Kidney capillary endothelial cell (primary cell): ENCODE results near the gene PCDHB9.
"Not testable (repeated sequence)": the region's sequence is repeated elsewhere in the genome, so short reads cannot be mapped to it uniquely, and the experiment has no call there.

Source experiments
- DNase-seq: peaks from one replicate; pipeline ENCODE4 v3.0.0-alpha.2; 2018; ENCODE audit warnings: low spot score

Gene PCDHB9

DNA sequence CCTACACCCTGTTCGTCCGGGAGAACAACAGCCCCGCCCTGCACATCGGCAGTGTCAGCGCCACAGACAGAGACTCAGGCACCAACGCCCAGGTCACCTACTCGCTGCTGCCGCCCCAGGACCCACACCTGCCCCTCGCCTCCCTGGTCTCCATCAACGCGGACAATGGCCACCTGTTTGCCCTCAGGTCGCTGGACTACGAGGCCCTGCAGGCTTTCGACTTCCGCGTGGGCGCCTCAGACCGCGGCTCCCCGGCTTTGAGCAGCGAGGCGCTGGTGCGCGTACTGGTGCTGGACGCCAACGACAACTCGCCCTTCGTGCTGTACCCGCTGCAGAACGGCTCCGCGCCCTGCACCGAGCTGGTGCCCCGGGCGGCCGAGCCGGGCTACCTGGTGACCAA is 1.7 kb downstream of the PCDHB9 start:
- not testable (repeated sequence) for DNase-seq

DNA sequence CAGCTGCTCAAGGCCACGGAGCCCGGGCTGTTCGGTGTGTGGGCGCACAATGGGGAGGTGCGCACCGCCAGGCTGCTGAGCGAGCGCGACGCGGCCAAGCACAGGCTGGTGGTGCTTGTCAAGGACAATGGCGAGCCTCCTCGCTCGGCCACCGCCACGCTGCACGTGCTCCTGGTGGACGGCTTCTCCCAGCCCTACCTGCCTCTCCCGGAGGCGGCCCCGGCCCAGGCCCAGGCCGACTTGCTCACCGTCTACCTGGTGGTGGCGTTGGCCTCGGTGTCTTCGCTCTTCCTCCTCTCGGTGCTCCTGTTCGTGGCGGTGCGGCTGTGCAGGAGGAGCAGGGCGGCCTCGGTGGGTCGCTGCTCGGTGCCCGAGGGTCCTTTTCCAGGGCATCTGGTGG is 2.2 kb downstream of the PCDHB9 start:
- DNase-seq = not testable (repeated sequence)

DNA sequence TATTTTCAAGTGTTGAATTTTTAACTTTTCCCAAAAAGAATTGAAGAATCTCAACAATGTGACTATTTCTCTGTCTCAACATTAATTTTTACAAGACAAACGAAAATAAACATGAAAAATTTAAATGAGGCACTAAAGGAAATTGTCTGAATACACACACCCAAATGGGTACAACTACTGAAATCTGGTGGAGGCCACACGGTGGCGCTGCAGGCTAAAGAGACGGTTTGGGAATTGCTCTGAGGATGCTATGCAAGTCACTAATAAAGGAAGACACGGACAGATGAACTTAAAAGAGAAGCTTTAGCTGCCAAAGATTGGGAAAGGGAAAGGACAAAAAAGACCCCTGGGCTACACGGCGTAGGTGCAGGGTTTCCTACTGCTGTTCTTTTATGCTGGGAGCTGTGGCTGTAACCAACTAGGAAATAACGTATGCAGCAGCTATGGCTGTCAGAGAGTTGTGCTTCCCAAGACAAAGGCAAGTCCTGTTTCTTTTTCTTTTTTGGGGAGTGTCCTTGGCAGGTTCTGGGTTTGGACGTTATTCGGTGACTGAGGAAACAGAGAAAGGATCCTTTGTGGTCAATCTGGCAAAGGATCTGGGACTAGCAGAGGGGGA is 5.3 kb downstream of the PCDHB9 start, which contains the start of gene PCDHB10:
PCDHB10 (plus strand) TSS at position 244 of the 616 bp plus-strand sequence; CDS start at position 444, 200 bp downstream.
- no peak for DNase-seq

DNA sequence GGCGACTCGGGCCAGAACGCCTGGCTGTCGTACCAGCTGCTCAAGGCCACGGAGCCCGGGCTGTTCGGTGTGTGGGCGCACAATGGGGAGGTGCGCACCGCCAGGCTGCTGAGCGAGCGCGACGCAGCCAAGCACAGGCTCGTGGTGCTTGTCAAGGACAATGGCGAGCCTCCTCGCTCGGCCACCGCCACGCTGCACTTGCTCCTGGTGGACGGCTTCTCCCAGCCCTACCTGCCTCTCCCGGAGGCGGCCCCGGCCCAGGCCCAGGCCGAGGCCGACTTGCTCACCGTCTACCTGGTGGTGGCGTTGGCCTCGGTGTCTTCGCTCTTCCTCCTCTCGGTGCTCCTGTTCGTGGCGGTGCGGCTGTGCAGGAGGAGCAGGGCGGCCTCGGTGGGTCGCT is 7.4 kb downstream of the PCDHB9 start:
- not testable (repeated sequence) for DNase-seq

DNA sequence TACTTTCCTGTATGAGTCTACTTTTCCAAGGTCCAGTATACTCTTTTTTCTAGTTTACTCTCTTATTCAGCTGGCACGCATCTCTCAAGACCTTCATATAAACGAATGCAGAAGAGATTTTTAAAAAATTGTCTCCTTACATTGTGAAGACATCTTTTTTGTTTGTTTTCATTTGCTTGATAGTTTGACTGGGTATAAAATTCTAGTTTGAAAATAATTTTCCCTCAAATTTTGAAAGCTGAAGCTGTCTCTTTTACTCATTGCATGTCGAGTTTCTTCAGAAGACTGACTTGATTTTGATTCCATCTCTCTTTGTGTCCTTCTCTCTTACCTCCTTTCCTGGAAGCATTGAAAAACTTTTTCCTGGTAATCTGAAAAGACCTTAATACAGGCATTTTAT is 9.4 kb downstream of the PCDHB9 start:
- DNase-seq = no peak

DNA sequence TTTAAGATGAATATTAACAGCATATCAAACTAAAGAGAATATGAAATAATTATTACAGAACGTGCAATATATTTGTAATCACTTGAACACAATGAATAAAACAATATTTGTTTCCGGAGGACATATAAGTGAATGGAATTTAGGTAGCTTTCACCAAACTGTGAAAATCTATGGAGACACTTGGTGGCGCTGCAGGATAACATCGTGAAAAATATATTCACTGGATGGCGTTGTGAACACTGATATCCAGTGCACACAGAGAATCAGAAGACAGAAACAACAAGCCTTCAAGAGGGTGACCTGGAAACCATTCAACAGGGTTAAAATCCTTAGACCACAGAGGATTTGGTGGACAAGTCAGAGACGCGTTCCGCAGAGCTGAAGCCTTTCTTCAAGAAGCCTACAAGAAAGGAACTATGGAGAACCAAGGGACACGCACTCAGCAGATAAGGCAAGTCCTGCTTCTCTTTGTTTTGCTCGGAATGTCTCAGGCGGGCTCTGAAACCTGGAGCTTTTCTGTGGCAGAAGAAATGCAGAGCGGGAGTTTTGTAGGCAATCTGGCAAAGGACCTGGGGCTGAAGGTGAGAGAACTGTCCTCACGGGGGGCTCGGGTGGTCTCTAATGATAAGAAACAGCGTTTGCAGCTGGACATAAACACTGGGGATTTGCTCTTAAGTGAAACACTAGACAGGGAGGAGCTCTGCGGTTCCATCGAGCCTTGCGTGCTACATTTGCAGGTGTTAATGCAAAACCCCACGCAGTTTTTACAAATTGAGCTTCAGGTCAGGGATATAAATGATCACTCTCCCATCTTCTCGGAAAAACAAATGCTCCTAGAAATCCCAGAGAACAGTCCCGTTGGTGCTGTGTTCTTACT is 12.6 kb downstream of the PCDHB9 start, which contains the start of gene PCDHB11:
PCDHB11 (plus strand) TSS at position 269 of the 877 bp plus-strand sequence; CDS start at position 417, 148 bp downstream.
- DNase-seq = no peak

DNA sequence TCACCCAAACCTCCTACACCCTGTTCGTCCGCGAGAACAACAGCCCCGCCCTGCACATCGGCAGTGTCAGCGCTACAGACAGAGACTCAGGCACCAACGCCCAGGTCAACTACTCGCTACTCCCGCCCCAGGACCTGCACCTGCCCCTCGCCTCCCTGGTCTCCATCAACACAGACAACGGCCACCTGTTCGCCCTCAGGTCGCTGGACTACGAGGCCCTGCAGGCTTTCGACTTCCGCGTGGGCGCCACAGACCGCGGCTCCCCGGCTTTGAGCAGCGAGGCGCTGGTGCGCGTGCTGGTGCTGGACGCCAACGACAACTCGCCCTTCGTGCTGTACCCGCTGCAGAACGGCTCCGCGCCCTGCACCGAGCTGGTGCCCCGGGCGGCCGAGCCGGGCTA is 14.2 kb downstream of the PCDHB9 start:
- DNase-seq = not testable (repeated sequence)

DNA sequence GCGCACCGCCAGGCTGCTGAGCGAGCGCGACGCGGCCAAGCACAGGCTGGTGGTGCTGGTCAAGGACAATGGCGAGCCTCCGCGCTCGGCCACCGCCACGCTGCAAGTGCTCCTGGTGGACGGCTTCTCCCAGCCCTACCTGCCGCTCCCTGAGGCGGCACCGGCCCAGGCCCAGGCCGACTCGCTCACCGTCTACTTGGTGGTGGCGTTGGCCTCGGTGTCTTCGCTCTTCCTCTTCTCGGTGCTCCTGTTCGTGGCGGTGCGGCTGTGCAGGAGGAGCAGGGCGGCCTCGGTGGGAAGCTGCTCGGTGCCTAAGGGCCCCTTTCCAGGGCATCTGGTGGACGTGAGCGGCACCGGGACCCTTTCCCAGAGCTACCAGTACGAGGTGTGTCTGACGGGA is 14.7 kb downstream of the PCDHB9 start:
- not testable (repeated sequence) for DNase-seq

DNA sequence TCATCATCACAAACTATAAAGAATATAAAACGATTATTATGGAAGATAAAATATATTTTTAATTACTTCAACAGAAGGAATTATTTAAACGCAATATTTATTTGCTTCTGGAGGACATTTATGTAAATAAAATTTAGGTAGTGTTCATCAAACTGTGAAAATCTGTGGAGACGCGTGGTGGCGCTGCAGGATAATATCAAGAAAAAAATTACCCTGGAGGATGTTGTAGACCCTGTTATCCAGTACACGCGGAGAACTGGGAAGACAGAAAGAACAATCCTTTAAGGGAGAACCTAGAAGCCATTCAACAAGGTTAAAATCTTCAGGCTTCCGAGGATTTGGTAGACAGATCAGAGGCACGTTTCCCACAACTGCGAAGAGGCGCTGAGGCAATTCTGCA is 21.5 kb downstream of the PCDHB9 start, which contains the start of gene PCDHB12:
PCDHB12 (plus strand) TSS at position 242 of the 400 bp plus-strand sequence. CDS start 189 bp downstream, outside the sequence.
- no peak for DNase-seq

DNA sequence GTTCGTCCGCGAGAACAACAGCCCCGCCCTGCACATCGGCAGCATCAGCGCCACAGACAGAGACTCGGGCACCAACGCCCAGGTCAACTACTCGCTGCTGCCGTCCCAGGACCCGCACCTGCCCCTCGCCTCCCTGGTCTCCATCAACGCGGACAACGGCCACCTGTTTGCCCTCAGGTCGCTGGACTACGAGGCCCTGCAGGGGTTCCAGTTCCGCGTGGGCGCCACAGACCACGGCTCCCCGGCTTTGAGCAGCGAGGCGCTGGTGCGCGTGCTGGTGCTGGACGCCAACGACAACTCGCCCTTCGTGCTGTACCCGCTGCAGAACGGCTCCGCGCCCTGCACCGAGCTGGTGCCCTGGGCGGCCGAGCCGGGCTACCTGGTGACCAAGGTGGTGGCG is 23.3 kb downstream of the PCDHB9 start:
- DNase-seq = not testable (repeated sequence)

DNA sequence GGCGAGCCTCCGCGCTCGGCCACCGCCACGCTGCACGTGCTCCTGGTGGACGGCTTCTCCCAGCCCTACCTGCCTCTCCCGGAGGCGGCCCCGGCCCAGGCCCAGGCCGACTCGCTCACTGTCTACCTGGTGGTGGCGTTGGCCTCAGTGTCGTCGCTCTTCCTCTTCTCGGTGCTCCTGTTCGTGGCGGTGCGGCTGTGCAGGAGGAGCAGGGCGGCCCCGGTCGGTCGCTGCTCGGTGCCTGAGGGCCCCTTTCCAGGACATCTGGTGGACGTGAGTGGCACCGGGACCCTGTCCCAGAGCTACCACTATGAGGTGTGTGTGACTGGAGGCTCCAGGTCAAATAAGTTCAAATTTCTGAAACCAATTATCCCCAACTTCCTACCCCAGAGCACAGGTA is 23.9 kb downstream of the PCDHB9 start:
- not testable (repeated sequence) for DNase-seq

DNA sequence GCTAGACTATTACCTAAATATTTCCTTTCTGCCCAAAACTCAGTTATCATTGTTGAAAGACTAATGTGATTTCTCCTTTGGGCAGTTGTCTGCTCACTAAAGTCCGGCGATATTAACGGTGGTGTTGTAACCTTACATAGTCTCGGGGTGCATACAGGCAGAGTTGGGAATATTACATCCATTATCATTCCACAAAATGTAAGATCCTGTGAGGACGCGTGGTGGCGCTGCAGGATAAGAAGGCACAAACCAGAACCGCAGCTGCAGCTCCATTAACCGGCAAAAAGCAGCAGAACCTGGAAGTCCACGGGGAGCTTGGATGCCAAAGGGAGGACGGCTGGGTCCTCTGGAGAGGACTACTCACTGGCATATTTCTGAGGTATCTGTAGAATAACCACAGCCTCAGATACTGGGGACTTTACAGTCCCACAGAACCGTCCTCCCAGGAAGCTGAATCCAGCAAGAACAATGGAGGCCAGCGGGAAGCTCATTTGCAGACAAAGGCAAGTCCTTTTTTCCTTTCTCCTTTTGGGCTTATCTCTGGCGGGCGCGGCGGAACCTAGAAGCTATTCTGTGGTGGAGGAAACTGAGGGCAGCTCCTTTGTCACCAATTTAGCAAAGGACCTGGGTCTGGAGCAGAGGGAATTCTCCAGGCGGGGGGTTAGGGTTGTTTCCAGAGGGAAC is 26.8 kb downstream of the PCDHB9 start, which contains the start of gene PCDHB13:
PCDHB13 (plus strand) TSS at position 264 of the 684 bp plus-strand sequence; CDS start at position 469, 205 bp downstream.
- not testable (repeated sequence) for DNase-seq

DNA sequence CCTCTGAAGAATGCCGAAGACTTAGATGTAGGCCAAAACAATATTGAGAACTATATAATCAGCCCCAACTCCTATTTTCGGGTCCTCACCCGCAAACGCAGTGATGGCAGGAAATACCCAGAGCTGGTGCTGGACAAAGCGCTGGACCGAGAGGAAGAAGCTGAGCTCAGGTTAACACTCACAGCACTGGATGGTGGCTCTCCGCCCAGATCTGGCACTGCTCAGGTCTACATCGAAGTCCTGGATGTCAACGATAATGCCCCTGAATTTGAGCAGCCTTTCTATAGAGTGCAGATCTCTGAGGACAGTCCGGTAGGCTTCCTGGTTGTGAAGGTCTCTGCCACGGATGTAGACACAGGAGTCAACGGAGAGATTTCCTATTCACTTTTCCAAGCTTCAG is 27.6 kb downstream of the PCDHB9 start:
- not testable (repeated sequence) for DNase-seq

DNA sequence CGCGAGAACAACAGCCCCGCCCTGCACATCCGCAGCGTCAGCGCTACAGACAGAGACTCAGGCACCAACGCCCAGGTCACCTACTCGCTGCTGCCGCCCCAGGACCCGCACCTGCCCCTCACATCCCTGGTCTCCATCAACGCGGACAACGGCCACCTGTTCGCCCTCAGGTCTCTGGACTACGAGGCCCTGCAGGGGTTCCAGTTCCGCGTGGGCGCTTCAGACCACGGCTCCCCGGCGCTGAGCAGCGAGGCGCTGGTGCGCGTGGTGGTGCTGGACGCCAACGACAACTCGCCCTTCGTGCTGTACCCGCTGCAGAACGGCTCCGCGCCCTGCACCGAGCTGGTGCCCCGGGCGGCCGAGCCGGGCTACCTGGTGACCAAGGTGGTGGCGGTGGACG is 28.5 kb downstream of the PCDHB9 start:
- DNase-seq = not testable (repeated sequence)

DNA sequence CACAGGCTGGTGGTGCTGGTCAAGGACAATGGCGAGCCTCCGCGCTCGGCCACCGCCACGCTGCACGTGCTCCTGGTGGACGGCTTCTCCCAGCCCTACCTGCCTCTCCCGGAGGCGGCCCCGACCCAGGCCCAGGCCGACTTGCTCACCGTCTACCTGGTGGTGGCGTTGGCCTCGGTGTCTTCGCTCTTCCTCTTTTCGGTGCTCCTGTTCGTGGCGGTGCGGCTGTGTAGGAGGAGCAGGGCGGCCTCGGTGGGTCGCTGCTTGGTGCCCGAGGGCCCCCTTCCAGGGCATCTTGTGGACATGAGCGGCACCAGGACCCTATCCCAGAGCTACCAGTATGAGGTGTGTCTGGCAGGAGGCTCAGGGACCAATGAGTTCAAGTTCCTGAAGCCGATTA is 29.1 kb downstream of the PCDHB9 start:
- not testable (repeated sequence) for DNase-seq

DNA sequence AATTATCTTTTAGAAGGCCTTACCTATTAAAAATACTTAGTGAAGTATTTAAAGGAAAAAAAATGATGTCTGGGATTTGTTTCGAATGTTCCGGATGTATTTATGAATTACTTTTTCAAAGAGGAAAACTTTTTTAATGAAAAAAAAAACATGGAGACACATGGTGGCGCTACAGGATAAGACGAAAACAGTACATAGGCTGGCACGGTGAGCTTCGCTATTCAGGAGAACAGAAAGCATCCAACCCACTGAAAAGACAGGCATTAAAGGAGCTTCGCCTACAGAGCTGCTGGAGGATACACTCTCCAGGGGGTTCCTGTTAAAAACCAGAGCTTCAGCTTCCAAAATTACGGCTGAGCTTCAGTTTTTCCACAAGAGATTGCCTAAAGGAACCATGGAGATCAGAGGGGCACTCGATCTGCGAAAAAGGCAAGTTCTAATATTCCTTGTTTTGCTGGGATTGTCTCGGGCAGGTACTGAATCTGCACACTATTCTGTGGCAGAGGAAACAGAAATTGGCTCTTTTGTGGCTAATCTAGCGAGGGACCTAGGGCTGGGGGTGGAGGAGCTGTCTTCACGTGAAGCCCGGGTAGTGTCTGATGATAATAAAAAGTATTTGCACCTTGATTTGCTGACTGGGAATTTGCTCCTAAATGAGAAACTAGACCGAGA is 36.3 kb downstream of the PCDHB9 start, which contains the start of gene PCDHB14:
PCDHB14 (plus strand) TSS at position 232 of the 672 bp plus-strand sequence; CDS start at position 395, 163 bp downstream.
- DNase-seq = no peak

DNA sequence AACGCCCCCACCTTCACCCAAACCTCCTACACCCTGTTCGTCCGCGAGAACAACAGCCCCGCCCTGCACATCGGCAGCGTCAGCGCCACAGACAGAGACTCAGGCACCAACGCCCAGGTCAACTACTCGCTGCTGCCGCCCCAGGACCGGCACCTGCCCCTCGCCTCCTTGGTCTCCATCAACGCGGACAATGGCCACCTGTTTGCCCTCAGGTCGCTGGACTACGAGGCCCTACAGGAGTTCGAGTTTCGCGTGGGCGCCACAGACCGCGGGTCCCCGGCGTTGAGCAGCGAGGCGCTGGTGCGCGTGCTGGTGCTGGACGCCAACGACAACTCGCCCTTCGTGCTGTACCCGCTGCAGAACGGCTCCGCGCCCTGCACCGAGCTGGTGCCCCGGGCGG is 37.9 kb downstream of the PCDHB9 start:
- not testable (repeated sequence) for DNase-seq

DNA sequence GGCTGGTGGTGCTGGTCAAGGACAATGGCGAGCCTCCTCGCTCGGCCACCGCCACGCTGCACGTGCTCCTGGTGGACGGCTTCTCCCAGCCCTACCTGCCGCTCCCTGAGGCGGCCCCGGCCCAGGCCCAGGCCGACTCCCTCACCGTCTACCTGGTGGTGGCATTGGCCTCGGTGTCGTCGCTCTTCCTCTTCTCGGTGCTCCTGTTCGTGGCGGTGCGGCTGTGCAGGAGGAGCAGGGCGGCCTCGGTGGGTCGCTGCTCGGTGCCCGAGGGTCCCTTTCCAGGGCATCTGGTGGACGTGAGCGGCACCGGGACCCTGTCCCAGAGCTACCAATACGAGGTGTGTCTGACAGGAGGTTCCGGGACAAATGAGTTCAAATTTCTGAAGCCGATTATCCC is 38.5 kb downstream of the PCDHB9 start:
- DNase-seq = not testable (repeated sequence)

DNA sequence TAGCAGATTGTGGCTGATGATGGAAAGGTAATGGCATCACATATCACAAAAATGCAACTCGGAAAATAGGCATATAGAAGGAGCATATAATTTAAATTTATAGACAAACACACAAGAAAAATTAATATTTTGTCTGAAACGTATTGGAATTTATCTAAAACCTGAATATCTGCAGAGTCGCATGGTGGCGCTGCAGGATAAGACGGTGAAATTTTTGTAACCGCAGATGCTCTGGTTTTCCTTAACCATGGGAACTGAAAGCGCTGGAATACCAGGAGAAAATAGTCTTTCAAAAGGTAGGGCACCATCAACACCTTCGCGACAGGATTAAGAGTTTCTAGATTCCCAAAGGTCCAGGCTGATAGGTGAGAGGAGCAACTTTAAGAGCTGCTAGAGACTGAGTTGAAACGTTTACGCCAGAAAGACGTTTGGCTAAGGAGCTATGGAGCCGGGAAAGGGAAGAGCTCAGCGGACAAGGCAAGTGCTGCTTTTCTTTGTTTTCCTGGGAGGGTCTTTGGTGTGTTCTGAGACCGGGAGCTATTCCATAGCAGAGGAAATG is 47.2 kb downstream of the PCDHB9 start:
- DNase-seq = no peak

DNA sequence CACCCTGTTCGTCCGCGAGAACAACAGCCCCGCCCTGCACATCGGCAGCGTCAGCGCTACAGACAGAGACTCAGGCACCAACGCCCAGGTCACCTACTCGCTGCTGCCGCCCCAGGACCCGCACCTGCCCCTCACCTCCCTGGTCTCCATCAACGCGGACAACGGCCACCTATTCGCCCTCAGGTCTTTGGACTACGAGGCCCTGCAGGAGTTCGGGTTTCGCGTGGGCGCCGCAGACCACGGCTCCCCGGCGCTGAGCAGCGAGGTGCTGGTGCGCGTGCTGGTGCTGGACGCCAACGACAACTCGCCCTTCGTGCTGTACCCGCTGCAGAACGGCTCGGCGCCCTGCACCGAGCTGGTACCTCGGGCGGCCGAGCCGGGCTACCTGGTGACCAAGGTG is 49.0 kb downstream of the PCDHB9 start:
- DNase-seq = not testable (repeated sequence)
